MM.1S (cell line): ENCODE results near the gene DACH2.

Source experiments
- EZH2 ChIP-seq: fragments of 300-600 bp; sonication (generic); optimal IDR thresholded peaks from 2 replicates; pipeline ENCODE3; 2017; ENCODE audit warnings: low read depth, mild to moderate bottlenecking, antibody characterized with exemption, low read length, mixed read lengths
- EZH2phosphoT487 ChIP-seq: fragments of 300-600 bp; sonication (generic); IDR thresholded peaks from 2 replicates; pipeline ENCODE4 v1.6.1; 2018; ENCODE audit warnings: antibody characterized with exemption, low read length
- TF ChIP-seq, protein P1 (sequence below): fragments of 300-600 bp; sonication (generic); IDR thresholded peaks from 2 replicates; pipeline ENCODE4 v1.5.1; 2016; ENCODE audit warnings: antibody characterized with exemption, low read length, mixed read lengths

DNA sequence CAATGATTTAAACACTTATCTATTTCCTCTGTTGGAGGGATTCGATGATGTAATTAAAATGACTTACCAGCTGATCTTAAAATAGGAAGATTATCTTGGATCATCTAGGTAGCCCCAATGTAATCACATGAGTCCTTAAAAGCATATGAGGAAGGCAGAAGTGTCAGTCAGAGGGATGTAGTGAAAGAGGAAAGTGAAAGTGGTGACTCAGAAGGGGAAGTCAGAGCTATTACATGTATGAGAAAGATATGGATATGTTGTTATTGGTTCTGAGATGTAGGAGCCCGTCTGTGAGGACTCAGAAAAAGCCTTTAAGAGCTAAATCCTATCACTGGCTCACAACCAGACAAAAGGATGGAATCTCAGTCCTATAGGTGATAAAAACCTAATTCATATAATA, 456.4 kb downstream of the DACH2 start:
- TF ChIP-seq, protein P1, sequence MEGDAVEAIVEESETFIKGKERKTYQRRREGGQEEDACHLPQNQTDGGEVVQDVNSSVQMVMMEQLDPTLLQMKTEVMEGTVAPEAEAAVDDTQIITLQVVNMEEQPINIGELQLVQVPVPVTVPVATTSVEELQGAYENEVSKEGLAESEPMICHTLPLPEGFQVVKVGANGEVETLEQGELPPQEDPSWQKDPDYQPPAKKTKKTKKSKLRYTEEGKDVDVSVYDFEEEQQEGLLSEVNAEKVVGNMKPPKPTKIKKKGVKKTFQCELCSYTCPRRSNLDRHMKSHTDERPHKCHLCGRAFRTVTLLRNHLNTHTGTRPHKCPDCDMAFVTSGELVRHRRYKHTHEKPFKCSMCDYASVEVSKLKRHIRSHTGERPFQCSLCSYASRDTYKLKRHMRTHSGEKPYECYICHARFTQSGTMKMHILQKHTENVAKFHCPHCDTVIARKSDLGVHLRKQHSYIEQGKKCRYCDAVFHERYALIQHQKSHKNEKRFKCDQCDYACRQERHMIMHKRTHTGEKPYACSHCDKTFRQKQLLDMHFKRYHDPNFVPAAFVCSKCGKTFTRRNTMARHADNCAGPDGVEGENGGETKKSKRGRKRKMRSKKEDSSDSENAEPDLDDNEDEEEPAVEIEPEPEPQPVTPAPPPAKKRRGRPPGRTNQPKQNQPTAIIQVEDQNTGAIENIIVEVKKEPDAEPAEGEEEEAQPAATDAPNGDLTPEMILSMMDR, result no peak
- no peak for TF ChIP-seq EZH2
- no peak for TF ChIP-seq EZH2phosphoT487
